HepG2 (cell line): ENCODE results near the gene RHOT2. TPM values are rescaled to one million over a fixed set of nuclear protein-coding genes. Genes with fewer than 3 reads are reported as not detected.

Experiments used
- CBX5 ChIP-seq: sonication (generic); formaldehyde crosslinking; IDR thresholded peaks from 2 replicates; pipeline ENCODE4 v1.4.0; 2020; ENCODE audit warnings: missing genetic modification reagents, borderline replicate concordance
- EEA1 ChIP-seq: sonication (generic); formaldehyde crosslinking; IDR thresholded peaks from 2 replicates; pipeline ENCODE4 v1.5.1; 2020; ENCODE audit warnings: mild to moderate bottlenecking, missing genetic modification reagents, borderline replicate concordance
- FOXP1 ChIP-seq, 2 experiments: fragments of 450-650 bp in 1 of 2; IDR thresholded peaks; 2 replicates each; pipeline ENCODE4 v1.6.1; 2017 to 2018; ENCODE audit warnings: antibody characterized with exemption in 1 of 2
- GRHL1 ChIP-seq: sonication (generic); formaldehyde crosslinking; conservative IDR thresholded peaks from 2 replicates; pipeline ENCODE4 v1.8.0; 2022; ENCODE audit warnings: missing genetic modification reagents
- HMG20B ChIP-seq: conservative IDR thresholded peaks from 2 replicates; pipeline ENCODE4 v1.6.1; 2016; ENCODE audit warnings: missing genetic modification reagents, missing compliant biosample characterization
- HNRNPLL ChIP-seq: fragments of 200-400 bp; formaldehyde crosslinking; IDR thresholded peaks from 2 replicates; pipeline ENCODE4 v1.6.1; 2017; ENCODE audit warnings: mild to moderate bottlenecking, low read depth, low read length; ENCODE audit not compliant: poor library complexity, severe bottlenecking
- NFYC ChIP-seq: IDR thresholded peaks from 2 replicates; pipeline ENCODE4 v1.6.1; 2016; ENCODE audit warnings: missing genetic modification reagents, missing compliant biosample characterization
- PATZ1 ChIP-seq: sonication (generic); formaldehyde crosslinking; IDR thresholded peaks from 2 replicates; pipeline ENCODE4 v1.4.0; 2020; ENCODE audit warnings: missing genetic modification reagents
- ZKSCAN8 ChIP-seq: IDR thresholded peaks from 2 replicates; pipeline ENCODE4 v1.6.1; 2016; ENCODE audit warnings: borderline replicate concordance, missing genetic modification reagents, missing compliant biosample characterization
- ZNF101 ChIP-seq: sonication (generic); formaldehyde crosslinking; IDR thresholded peaks from 2 replicates; pipeline ENCODE4 v1.4.0; 2020; ENCODE audit warnings: mild to moderate bottlenecking, low read depth, missing genetic modification reagents, borderline replicate concordance
- ZNF34 ChIP-seq: sonication (generic); formaldehyde crosslinking; IDR thresholded peaks from 2 replicates; pipeline ENCODE4 v1.4.0; 2020; ENCODE audit warnings: mild to moderate bottlenecking, missing genetic modification reagents, borderline replicate concordance
- ZNF496 ChIP-seq: sonication (generic); formaldehyde crosslinking; IDR thresholded peaks from 2 replicates; pipeline ENCODE4 v1.8.1; 2023; ENCODE audit warnings: mild to moderate bottlenecking, moderate library complexity, missing genetic modification reagents; ENCODE audit not compliant: insufficient replicate concordance
- ZNF737 ChIP-seq: sonication (generic); formaldehyde crosslinking; IDR thresholded peaks from 2 replicates; pipeline ENCODE4 v1.5.0; 2020; ENCODE audit warnings: missing genetic modification reagents, mild to moderate bottlenecking, borderline replicate concordance
- ZSCAN30 ChIP-seq: sonication (generic); formaldehyde crosslinking; IDR thresholded peaks from 2 replicates; pipeline ENCODE4 v1.5.0; 2020; ENCODE audit warnings: mild to moderate bottlenecking, missing genetic modification reagents
- polyA plus RNA-seq, 8 experiments: library from polyadenylated mRNA; depleted of rRNA in 3 of 8; stranded (reverse) in 7 of 8; unstranded in 1 of 8; fragments of >200 nt; fragmentation: Illumina TruSeq in 4 of 8; extraction: Trizol in 4 of 8; gene quantifications; 2 replicates each; pipeline versions ENCODE4 v1.2.1 to v1.2.3, GENCODE V29; 2011 to 2016; ENCODE audit warnings: low read depth in 4 of 8, missing spikeins in 1 of 8, mixed read lengths in 1 of 8; ENCODE audit not compliant: insufficient read depth in 1 of 8
- total RNA-seq, 5 experiments: library from RNA; depleted of rRNA; stranded (reverse); fragments of >200 nt; fragmentation: Illumina TruSeq; extraction: Trizol; gene quantifications; 2 replicates each; pipeline ENCODE4 v1.2.3, GENCODE V29; 2016; ENCODE audit warnings: low read depth in 1 of 5
- TF ChIP-seq, protein P1 (sequence below): sonication (generic); formaldehyde crosslinking; IDR thresholded peaks from 2 replicates; pipeline ENCODE4 v1.8.0; 2022; ENCODE audit warnings: mild to moderate bottlenecking, missing genetic modification reagents, borderline replicate concordance
- TF ChIP-seq, protein P2 (sequence below): IDR thresholded peaks from 2 replicates; pipeline ENCODE4 v1.6.1; 2016
- TF ChIP-seq, protein P3 (sequence below): sonication (generic); formaldehyde crosslinking; IDR thresholded peaks from 2 replicates; pipeline ENCODE4 v1.8.1; 2023; ENCODE audit warnings: missing genetic modification reagents, inconsistent platforms, borderline replicate concordance
- TF ChIP-seq, protein P4 (sequence below): sonication (generic); formaldehyde crosslinking; IDR thresholded peaks from 2 replicates; pipeline ENCODE4 v1.4.0; 2020; ENCODE audit warnings: mild to moderate bottlenecking, low read depth, missing genetic modification reagents

Gene RHOT2
- total and polyA plus RNA-seq, 2 of the 13 experiments (the other 11 are each of a cell fraction or from before 2014, with no cell fraction given): 63.6 to 76.9 TPM

DNA sequence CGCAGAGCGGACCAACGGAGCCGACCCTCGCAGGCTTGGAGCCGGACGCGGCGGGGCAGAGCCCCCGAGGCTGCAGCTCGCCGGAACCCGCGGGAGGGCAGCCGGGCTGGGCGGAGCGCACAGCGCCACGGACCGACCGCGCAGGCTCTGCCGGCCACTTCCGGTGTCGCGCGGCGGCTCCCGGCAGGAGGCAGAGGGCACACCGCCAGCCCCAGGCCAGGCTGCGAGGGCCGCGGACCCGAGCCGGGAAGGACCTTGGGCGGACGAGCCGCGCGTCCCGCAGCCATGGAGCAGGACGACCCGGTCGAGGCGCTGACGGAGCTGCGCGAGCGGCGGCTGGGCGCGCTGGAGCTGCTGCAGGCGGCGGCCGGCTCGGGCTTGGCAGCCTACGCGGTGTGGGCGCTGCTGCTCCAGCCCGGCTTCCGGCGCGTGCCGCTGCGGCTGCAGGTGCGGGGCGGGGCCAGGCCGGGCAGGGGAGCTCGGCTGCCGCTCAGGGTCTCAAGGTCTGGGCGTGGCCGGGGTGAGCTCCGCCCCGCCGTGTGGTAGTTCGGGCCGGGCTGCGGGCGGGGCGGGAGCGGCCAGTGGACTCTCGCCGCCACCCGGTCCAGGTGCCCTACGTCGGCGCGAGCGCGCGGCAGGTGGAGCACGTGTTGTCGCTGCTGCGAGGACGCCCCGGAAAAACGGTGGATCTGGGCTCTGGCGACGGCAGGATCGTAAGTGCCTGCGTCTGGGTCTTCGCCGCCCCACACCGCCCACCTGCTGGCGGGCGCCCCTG lies 53.2 kb downstream of the RHOT2 start, which contains the start of gene ANTKMT (continued):
- TF ChIP-seq, protein P1, sequence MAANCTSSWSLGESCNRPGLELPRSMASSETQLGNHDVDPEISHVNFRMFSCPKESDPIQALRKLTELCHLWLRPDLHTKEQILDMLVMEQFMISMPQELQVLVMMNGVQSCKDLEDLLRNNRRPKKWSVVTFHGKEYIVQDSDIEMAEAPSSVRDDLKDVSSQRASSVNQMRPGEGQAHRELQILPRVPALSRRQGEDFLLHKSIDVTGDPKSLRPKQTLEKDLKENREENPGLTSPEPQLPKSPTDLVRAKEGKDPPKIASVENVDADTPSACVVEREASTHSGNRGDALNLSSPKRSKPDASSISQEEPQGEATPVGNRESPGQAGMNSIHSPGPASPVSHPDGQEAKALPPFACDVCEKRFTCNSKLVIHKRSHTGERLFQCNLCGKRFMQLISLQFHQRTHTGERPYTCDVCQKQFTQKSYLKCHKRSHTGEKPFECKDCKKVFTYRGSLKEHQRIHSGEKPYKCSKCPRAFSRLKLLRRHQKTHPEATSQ: no peak
- TF ChIP-seq ZSCAN30: no peak
- TF ChIP-seq EEA1: peak; percentile 60; the same call in 1 of the 2 replicates
- no peak for TF ChIP-seq ZNF496 (CRISPR knock-in tag)
- 0 out of 2 replicates have a peak, but pooled peaks have one; percentile 63 for TF ChIP-seq ZNF101 (CRISPR knock-in tag)
- TF ChIP-seq, protein P2, sequence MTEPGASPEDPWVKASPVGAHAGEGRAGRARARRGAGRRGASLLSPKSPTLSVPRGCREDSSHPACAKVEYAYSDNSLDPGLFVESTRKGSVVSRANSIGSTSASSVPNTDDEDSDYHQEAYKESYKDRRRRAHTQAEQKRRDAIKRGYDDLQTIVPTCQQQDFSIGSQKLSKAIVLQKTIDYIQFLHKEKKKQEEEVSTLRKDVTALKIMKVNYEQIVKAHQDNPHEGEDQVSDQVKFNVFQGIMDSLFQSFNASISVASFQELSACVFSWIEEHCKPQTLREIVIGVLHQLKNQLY (CRISPR knock-in tag): no peak
- 0 out of 2 replicates have a peak, but pooled peaks have one; percentile 67 for TF ChIP-seq ZNF34
- 0 out of 2 replicates have a peak, but pooled peaks have one; percentile 17 for TF ChIP-seq NFYC
- peak; percentile 61 for TF ChIP-seq HNRNPLL
- no peak for TF ChIP-seq ZKSCAN8 (CRISPR knock-in tag)
- no peak; the same call in 1 of the 2 replicates for TF ChIP-seq GRHL1 (CRISPR knock-in tag)
- TF ChIP-seq FOXP1 (IDR thresholded peaks at IDR 0.05): no peak
- TF ChIP-seq FOXP1 (CRISPR knock-in tag; IDR thresholded peaks at IDR 0.05): no peak
- TF ChIP-seq, protein P3, sequence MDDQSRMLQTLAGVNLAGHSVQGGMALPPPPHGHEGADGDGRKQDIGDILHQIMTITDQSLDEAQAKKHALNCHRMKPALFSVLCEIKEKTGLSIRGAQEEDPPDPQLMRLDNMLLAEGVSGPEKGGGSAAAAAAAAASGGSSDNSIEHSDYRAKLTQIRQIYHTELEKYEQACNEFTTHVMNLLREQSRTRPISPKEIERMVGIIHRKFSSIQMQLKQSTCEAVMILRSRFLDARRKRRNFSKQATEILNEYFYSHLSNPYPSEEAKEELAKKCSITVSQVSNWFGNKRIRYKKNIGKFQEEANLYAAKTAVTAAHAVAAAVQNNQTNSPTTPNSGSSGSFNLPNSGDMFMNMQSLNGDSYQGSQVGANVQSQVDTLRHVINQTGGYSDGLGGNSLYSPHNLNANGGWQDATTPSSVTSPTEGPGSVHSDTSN: no peak
- no peak for TF ChIP-seq CBX5 (CRISPR knock-in tag)
- TF ChIP-seq, protein P4, sequence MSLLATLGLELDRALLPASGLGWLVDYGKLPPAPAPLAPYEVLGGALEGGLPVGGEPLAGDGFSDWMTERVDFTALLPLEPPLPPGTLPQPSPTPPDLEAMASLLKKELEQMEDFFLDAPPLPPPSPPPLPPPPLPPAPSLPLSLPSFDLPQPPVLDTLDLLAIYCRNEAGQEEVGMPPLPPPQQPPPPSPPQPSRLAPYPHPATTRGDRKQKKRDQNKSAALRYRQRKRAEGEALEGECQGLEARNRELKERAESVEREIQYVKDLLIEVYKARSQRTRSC (CRISPR knock-in tag): peak; percentile 70; the same call in 1 of the 2 replicates
- TF ChIP-seq HMG20B: no peak
- TF ChIP-seq ZNF737: no peak
- no peak; the same call in none of the 2 replicates for TF ChIP-seq PATZ1 (CRISPR knock-in tag)
